Measurements from ENCODE around the gene ECSCR.

- TF ChIP-seq ZNF16 (tag by site-specific recombination; IDR thresholded peaks at IDR 0.05; ENCODE audit: low read depth) (no peak), ZNF660 (tag by site-specific recombination; IDR thresholded peaks at IDR 0.05) (no peak), YY1 (tag by site-specific recombination; IDR thresholded peaks at IDR 0.05) (no peak), REST (tag by site-specific recombination; IDR thresholded peaks at IDR 0.05) (no peak), ZEB2 (tag by site-specific recombination; IDR thresholded peaks at IDR 0.05) (no peak), ZNF2 (tag by site-specific recombination; IDR thresholded peaks at IDR 0.05) (no peak), ZNF549 (tag by site-specific recombination; IDR thresholded peaks at IDR 0.05) (no peak), ZBTB8A (tag by site-specific recombination; IDR thresholded peaks at IDR 0.05) (no peak), ATF2 (tag by site-specific recombination; IDR thresholded peaks at IDR 0.05; ENCODE audit: low read depth) (no peak)
- TF ChIP-seq, protein P1, sequence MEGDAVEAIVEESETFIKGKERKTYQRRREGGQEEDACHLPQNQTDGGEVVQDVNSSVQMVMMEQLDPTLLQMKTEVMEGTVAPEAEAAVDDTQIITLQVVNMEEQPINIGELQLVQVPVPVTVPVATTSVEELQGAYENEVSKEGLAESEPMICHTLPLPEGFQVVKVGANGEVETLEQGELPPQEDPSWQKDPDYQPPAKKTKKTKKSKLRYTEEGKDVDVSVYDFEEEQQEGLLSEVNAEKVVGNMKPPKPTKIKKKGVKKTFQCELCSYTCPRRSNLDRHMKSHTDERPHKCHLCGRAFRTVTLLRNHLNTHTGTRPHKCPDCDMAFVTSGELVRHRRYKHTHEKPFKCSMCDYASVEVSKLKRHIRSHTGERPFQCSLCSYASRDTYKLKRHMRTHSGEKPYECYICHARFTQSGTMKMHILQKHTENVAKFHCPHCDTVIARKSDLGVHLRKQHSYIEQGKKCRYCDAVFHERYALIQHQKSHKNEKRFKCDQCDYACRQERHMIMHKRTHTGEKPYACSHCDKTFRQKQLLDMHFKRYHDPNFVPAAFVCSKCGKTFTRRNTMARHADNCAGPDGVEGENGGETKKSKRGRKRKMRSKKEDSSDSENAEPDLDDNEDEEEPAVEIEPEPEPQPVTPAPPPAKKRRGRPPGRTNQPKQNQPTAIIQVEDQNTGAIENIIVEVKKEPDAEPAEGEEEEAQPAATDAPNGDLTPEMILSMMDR (tag by site-specific recombination; IDR thresholded peaks at IDR 0.05) = no peak
These were observed 62.9 kb downstream of the ECSCR start for GRCh38 chr5:139399501-139400121.
